ENCODE results near the gene RNF148. TPM values are rescaled to one million over a fixed set of nuclear protein-coding genes. Genes with fewer than 3 reads are reported as not detected.

RNF148 gene
- total RNA-seq, 1 donor from 2014 or later: 1.5 TPM

- Histone ChIP-seq H3K36me3 (no peaks in the 10 kb centered on the region), H3K27me3 (no peaks in the 10 kb centered on the region), H3K9me3 (peaks cover 0 to 3% of the 10 kb centered on the region in 2 donors), H3K27ac (no peak overlapping the region), H3K4me1 (no peaks in the 10 kb centered on the region), H3K4me3 (no peak overlapping the region)
- intact Hi-C loops (cut with DNase I): no loop called here
- TF ChIP-seq, protein P1, sequence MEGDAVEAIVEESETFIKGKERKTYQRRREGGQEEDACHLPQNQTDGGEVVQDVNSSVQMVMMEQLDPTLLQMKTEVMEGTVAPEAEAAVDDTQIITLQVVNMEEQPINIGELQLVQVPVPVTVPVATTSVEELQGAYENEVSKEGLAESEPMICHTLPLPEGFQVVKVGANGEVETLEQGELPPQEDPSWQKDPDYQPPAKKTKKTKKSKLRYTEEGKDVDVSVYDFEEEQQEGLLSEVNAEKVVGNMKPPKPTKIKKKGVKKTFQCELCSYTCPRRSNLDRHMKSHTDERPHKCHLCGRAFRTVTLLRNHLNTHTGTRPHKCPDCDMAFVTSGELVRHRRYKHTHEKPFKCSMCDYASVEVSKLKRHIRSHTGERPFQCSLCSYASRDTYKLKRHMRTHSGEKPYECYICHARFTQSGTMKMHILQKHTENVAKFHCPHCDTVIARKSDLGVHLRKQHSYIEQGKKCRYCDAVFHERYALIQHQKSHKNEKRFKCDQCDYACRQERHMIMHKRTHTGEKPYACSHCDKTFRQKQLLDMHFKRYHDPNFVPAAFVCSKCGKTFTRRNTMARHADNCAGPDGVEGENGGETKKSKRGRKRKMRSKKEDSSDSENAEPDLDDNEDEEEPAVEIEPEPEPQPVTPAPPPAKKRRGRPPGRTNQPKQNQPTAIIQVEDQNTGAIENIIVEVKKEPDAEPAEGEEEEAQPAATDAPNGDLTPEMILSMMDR (IDR thresholded peaks at IDR 0.05): no peak
- no peak for DNase-seq (ENCODE audit: low spot score in 2 of 2)
Observed at GRCh38 chr7:122719010-122719578, 16.4 kb upstream of the RNF148 start.

DNA sequence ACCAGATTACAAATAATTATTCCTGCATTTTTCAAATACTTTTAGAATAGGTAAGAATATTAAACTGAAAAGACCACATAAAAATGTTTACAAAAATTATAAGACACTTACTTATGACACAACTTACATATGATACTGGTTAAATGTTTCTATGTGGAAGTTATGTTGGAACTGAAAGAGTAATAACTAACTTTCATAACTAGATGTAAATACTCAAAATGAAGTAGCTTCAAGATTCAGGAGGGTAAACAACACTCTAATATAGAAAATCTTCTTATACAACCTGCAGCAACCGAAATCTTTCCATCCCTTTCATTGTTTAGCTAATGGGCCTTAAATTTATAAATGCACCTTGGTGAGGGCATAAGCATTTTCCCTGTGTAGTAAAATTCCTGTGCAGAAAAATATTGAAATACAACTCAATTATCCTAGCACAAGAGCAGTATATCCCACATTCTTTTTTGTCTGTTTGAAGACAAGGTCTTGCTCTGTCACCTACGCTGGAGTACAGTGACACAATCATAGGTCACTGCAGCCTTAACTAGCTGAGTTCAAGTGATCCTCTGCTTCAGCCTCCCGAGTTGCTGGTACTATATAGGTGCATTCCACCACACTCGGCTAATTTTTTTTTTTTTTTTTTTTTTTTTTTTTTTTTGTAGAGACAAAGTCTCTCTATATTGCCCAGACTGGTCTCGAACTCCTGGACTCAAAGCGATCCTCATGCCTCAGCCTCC is 14.8 kb upstream of the RNF148 start:
- TF ChIP-seq, protein P1 (IDR thresholded peaks at IDR 0.05): no peak
- DNase-seq (ENCODE audit: low spot score in 2 of 2): no peak
- intact Hi-C loops (cut with DNase I): no loop called here
- Histone ChIP-seq H3K4me1 (no peaks in the 10 kb centered on the region), H3K9me3 (no peaks in the 10 kb centered on the region), H3K36me3 (no peaks in the 10 kb centered on the region), H3K27ac (no peak overlapping the region), H3K27me3 (no peaks in the 10 kb centered on the region), H3K4me3 (no peak overlapping the region)

DNA sequence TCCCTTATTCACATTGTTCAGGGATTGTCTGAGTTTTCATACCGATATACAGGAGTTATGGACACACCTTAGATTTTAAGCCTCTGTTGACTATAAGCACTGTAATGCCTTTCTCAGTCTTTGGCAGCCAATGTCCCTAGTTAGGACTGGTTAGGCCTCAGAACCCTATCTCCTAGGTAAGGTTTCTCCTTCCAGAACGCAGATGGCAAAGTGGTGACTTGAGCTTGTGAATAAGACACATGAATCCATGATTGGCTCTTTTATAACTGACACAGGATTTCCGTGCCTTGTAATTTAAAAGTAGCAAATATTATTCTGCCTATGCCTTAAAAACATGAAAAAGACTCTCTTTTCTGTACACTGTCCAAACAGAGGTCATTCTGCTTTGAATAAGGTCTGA is 12.5 kb upstream of the RNF148 start:
- H3K4me3 ChIP-seq: no peak overlapping the region
- no peaks in the 10 kb centered on the region for H3K4me1 ChIP-seq
- TF ChIP-seq, protein P1 (IDR thresholded peaks at IDR 0.05): no peak
- no peaks in the 10 kb centered on the region for H3K36me3 ChIP-seq
- DNase-seq (ENCODE audit: low spot score in 2 of 2): no peak
- no peaks in the 10 kb centered on the region for H3K27me3 ChIP-seq
- no peaks in the 10 kb centered on the region for H3K9me3 ChIP-seq
- intact Hi-C loops (cut with DNase I): no loop called here
- H3K27ac ChIP-seq: no peak overlapping the region

DNA sequence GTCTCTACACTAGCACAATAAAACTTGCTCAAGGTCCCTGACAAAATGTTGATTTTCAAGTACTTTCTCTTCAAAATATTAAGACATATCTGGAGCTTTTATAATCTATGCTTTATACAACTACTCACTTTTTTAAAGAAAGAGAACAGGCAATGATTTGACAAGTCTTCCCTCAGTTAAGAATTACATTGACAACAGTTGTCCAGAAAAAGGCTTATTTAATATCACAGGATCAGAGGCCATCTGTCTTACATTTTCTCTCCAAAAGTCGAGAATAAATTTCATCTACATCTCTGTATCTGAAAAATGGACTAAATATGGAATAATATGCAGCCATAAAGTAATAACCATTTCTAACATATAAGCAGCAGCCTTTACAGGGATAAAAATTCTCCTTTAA is 8.2 kb upstream of the RNF148 start:
- H3K9me3 ChIP-seq: no peaks in the 10 kb centered on the region
- no peak overlapping the region for H3K4me3 ChIP-seq
- no peak overlapping the region for H3K27ac ChIP-seq
- DNase-seq (ENCODE audit: low spot score in 2 of 2): no peak
- no peaks in the 10 kb centered on the region for H3K4me1 ChIP-seq
- TF ChIP-seq, protein P1 (IDR thresholded peaks at IDR 0.05): no peak
- H3K36me3 ChIP-seq: no peaks in the 10 kb centered on the region
- no peaks in the 10 kb centered on the region for H3K27me3 ChIP-seq
- intact Hi-C loops (cut with DNase I): no loop called here

DNA sequence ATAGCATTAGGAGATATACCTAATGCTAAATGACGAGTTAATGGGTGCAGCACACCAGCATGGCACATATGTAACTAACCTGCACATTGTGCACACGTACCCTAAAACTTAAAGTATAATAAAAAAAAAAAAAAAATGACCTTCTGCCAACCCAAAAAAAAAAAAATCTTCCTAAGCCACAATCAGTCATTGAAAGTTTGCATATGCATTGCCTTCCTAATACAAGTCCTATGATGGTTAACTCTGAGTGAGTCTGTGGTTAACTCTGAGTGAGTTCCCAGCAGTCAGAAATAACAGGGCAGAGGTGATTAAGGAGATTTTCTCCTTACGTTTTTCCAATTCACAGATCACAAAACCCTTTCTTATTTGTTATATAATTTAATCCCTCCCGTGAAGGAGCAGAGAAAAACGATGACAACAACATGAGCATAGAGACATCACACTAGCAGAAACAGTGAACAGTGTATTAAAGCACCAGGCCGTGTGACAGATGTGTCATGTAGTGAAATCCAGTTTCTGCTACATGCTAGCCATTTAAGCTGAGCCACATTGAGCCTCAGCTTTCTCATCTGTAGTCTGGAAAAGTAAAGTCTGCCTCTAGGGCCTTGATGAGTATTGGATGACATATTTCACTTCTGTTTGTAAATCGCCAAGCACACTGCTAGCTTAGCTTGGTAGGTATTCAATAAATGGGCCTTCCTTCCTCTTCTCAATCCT is 7.4 kb upstream of the RNF148 start:
- no peaks in the 10 kb centered on the region for H3K4me1 ChIP-seq
- no peak overlapping the region for H3K4me3 ChIP-seq
- no peaks in the 10 kb centered on the region for H3K9me3 ChIP-seq
- H3K27me3 ChIP-seq: no peaks in the 10 kb centered on the region
- intact Hi-C loops (cut with DNase I): no loop called here
- H3K27ac ChIP-seq: no peak overlapping the region
- DNase-seq (ENCODE audit: low spot score in 2 of 2): no peak
- no peaks in the 10 kb centered on the region for H3K36me3 ChIP-seq
- TF ChIP-seq, protein P1 (IDR thresholded peaks at IDR 0.05): no peak
